HepG2 (cell line): Measurements from ENCODE around the gene ZNF618. TPM values are rescaled to one million over a fixed set of nuclear protein-coding genes. Genes with fewer than 3 reads are reported as not detected.

Experiments
- AHR ChIP-seq: IDR thresholded peaks from 2 replicates; pipeline ENCODE4 v1.6.1; 2018; ENCODE audit warnings: missing genetic modification reagents, missing compliant biosample characterization
- CREM ChIP-seq, 2 experiments: sonication (generic) in 1 of 2; formaldehyde crosslinking in 1 of 2; IDR thresholded peaks; 2 replicates each; pipeline versions ENCODE4 v1.4.0 to v1.6.1; 2016 to 2020; ENCODE audit warnings: antibody characterized with exemption in 1 of 2, mild to moderate bottlenecking in 1 of 2, missing genetic modification reagents in 1 of 2
- ELF1 ChIP-seq: sonication (generic); formaldehyde crosslinking; IDR thresholded peaks from 2 replicates; pipeline ENCODE4 v1.4.0; 2020; ENCODE audit warnings: missing genetic modification reagents
- FOSL2 ChIP-seq: sonication (generic); formaldehyde crosslinking; IDR thresholded peaks from 2 replicates; pipeline ENCODE4 v1.4.0; 2020; ENCODE audit warnings: missing genetic modification reagents
- MAF1 ChIP-seq: sonication (generic); formaldehyde crosslinking; IDR thresholded peaks from 2 replicates; pipeline ENCODE4 v1.5.0; 2020; ENCODE audit warnings: missing genetic modification reagents, borderline replicate concordance
- MAFF ChIP-seq: IDR thresholded peaks from 2 replicates; pipeline ENCODE4 v1.6.1; 2011; ENCODE audit warnings: low read depth, low read length, improper control_type of control experiment
- MBD4 ChIP-seq: IDR thresholded peaks from 2 replicates; pipeline ENCODE4 v1.6.1; 2012; ENCODE audit warnings: low read length, inconsistent platforms, borderline replicate concordance
- MED13 ChIP-seq: sonication (generic); formaldehyde crosslinking; IDR thresholded peaks from 2 replicates; pipeline ENCODE4 v1.5.0; 2020; ENCODE audit warnings: missing genetic modification reagents
- NFRKB ChIP-seq: fragments of 450-650 bp; IDR thresholded peaks from 2 replicates; pipeline ENCODE4 v1.6.1; 2017
- NR2C2 ChIP-seq: sonication (generic); formaldehyde crosslinking; IDR thresholded peaks from 2 replicates; pipeline ENCODE4 v1.4.0; 2020; ENCODE audit warnings: missing genetic modification reagents, mild to moderate bottlenecking, moderate library complexity, borderline replicate concordance
- XRCC5 ChIP-seq: fragments of 200-400 bp; formaldehyde crosslinking; optimal IDR thresholded peaks from 2 replicates; pipeline ENCODE3; 2017; ENCODE audit warnings: mild to moderate bottlenecking, low read length
- ZKSCAN5 ChIP-seq: sonication (generic); formaldehyde crosslinking; IDR thresholded peaks from 2 replicates; pipeline ENCODE4 v1.5.1; 2020; ENCODE audit warnings: mild to moderate bottlenecking, missing genetic modification reagents
- ZNF556 ChIP-seq: sonication (generic); formaldehyde crosslinking; IDR thresholded peaks from 2 replicates; pipeline ENCODE4 v1.4.0; 2020; ENCODE audit warnings: mild to moderate bottlenecking, missing genetic modification reagents, borderline replicate concordance
- ZNF850 ChIP-seq: sonication (generic); formaldehyde crosslinking; conservative IDR thresholded peaks from 2 replicates; pipeline ENCODE4 v1.9.0; 2021; ENCODE audit warnings: mild to moderate bottlenecking, missing genetic modification reagents
- polyA plus RNA-seq, 8 experiments: library from polyadenylated mRNA; depleted of rRNA in 3 of 8; stranded (reverse) in 7 of 8; unstranded in 1 of 8; fragments of >200 nt; fragmentation: Illumina TruSeq in 4 of 8; extraction: Trizol in 4 of 8; gene quantifications; 2 replicates each; pipeline versions ENCODE4 v1.2.1 to v1.2.3, GENCODE V29; 2011 to 2016; ENCODE audit warnings: low read depth in 4 of 8, missing spikeins in 1 of 8, mixed read lengths in 1 of 8; ENCODE audit not compliant: insufficient read depth in 1 of 8
- total RNA-seq, 5 experiments: library from RNA; depleted of rRNA; stranded (reverse); fragments of >200 nt; fragmentation: Illumina TruSeq; extraction: Trizol; gene quantifications; 2 replicates each; pipeline ENCODE4 v1.2.3, GENCODE V29; 2016; ENCODE audit warnings: low read depth in 1 of 5
- TF ChIP-seq, protein P1 (sequence below): sonication (generic); formaldehyde crosslinking; IDR thresholded peaks from 2 replicates; pipeline ENCODE4 v1.4.0; 2020; ENCODE audit warnings: missing genetic modification reagents
- TF ChIP-seq, protein P2 (sequence below), 2 experiments: sonication (generic) in 1 of 2; formaldehyde crosslinking in 1 of 2; IDR thresholded peaks; 2 replicates each; pipeline versions ENCODE4 v1.4.0 to v1.6.1; 2018 to 2020; ENCODE audit warnings: missing genetic modification reagents in 2 of 2, borderline replicate concordance in 1 of 2, low read depth in 1 of 2, mild to moderate bottlenecking in 1 of 2, missing biosample characterization in 1 of 2
- TF ChIP-seq, protein P3 (sequence below): sonication (generic); formaldehyde crosslinking; IDR thresholded peaks from 2 replicates; pipeline ENCODE4 v1.5.1; 2020; ENCODE audit warnings: missing genetic modification reagents, mild to moderate bottlenecking, borderline replicate concordance
- TF ChIP-seq, protein P4 (sequence below): sonication (generic); formaldehyde crosslinking; IDR thresholded peaks from 2 replicates; pipeline ENCODE4 v1.8.0; 2022; ENCODE audit warnings: mild to moderate bottlenecking, missing genetic modification reagents, moderate library complexity
- TF ChIP-seq, protein P5 (sequence below): sonication (generic); formaldehyde crosslinking; IDR thresholded peaks from 2 replicates; pipeline ENCODE4 v1.9.0; 2021; ENCODE audit warnings: missing genetic modification reagents, borderline replicate concordance

Gene ZNF618
- total and polyA plus RNA-seq, 2 of the 13 experiments (the other 11 are each of a cell fraction or from before 2014, with no cell fraction given), result 0.07 TPM

DNA sequence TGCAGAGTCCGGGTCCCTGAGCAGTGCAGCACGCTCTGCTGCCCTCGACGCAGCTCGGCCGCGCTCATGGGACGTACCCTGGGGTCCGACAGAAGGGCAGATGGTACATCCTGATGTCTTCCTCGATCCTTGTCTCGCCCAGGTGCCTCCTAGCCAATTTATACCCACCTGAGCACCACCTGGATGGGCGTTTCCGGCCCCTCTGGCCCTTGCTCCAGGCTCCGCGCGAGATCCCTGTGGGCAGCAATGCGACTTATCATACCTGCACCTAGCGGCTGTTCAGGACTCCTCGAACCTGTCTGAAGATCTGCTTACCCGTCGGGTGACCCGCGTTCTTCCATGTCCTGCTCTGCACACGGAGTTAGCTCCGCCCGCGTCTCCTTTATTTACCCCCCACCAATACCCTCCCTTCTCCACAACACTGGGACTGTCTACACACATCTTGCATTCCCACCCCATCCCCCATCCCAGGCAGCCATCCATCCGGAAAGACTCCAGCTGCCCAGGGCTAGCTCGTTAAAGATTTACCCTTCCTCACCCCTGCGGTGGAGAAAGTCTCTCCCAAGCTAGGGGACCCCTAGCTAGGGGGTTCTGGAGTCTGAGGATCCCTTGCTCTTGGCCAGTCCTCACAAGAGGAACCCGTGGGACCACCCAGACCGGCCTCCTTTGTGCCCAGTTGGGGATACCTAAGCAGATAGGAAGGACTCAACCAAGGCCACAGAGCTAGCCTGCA, 223.0 kb downstream of the ZNF618 start, which contains the start of gene KIF12 (continued):
- TF ChIP-seq, protein P1, sequence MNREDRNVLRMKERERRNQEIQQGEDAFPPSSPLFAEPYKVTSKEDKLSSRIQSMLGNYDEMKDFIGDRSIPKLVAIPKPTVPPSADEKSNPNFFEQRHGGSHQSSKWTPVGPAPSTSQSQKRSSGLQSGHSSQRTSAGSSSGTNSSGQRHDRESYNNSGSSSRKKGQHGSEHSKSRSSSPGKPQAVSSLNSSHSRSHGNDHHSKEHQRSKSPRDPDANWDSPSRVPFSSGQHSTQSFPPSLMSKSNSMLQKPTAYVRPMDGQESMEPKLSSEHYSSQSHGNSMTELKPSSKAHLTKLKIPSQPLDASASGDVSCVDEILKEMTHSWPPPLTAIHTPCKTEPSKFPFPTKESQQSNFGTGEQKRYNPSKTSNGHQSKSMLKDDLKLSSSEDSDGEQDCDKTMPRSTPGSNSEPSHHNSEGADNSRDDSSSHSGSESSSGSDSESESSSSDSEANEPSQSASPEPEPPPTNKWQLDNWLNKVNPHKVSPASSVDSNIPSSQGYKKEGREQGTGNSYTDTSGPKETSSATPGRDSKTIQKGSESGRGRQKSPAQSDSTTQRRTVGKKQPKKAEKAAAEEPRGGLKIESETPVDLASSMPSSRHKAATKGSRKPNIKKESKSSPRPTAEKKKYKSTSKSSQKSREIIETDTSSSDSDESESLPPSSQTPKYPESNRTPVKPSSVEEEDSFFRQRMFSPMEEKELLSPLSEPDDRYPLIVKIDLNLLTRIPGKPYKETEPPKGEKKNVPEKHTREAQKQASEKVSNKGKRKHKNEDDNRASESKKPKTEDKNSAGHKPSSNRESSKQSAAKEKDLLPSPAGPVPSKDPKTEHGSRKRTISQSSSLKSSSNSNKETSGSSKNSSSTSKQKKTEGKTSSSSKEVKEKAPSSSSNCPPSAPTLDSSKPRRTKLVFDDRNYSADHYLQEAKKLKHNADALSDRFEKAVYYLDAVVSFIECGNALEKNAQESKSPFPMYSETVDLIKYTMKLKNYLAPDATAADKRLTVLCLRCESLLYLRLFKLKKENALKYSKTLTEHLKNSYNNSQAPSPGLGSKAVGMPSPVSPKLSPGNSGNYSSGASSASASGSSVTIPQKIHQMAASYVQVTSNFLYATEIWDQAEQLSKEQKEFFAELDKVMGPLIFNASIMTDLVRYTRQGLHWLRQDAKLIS, result no peak
- TF ChIP-seq MAF1, result no peak
- TF ChIP-seq AHR (CRISPR knock-in tag), result 0 out of 2 replicates have a peak, but pooled peaks have one; percentile 63
- TF ChIP-seq MED13, result no peak; the same call in 1 of the 2 replicates
- TF ChIP-seq, protein P2, sequence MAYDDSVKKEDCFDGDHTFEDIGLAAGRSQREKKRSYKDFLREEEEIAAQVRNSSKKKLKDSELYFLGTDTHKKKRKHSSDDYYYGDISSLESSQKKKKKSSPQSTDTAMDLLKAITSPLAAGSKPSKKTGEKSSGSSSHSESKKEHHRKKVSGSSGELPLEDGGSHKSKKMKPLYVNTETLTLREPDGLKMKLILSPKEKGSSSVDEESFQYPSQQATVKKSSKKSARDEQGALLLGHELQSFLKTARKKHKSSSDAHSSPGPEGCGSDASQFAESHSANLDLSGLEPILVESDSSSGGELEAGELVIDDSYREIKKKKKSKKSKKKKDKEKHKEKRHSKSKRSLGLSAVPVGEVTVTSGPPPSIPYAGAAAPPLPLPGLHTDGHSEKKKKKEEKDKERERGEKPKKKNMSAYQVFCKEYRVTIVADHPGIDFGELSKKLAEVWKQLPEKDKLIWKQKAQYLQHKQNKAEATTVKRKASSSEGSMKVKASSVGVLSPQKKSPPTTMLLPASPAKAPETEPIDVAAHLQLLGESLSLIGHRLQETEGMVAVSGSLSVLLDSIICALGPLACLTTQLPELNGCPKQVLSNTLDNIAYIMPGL (CRISPR knock-in tag; IDR thresholded peaks at IDR 0.05; ENCODE audit: borderline replicate concordance in 1 of 2, low read depth in 1 of 2), result 0 out of 4 replicates have a peak, but pooled peaks have one; percentile 14 to 21
- no peak for TF ChIP-seq MAFF
- no peak; the same call in 1 of the 2 replicates for TF ChIP-seq FOSL2
- TF ChIP-seq ZNF556 (CRISPR knock-in tag), result no peak; the same call in 1 of the 2 replicates
- no peak for TF ChIP-seq NFRKB
- TF ChIP-seq ZNF850 (CRISPR knock-in tag), result no peak
- TF ChIP-seq NR2C2 (CRISPR knock-in tag), result no peak
- TF ChIP-seq, protein P3, sequence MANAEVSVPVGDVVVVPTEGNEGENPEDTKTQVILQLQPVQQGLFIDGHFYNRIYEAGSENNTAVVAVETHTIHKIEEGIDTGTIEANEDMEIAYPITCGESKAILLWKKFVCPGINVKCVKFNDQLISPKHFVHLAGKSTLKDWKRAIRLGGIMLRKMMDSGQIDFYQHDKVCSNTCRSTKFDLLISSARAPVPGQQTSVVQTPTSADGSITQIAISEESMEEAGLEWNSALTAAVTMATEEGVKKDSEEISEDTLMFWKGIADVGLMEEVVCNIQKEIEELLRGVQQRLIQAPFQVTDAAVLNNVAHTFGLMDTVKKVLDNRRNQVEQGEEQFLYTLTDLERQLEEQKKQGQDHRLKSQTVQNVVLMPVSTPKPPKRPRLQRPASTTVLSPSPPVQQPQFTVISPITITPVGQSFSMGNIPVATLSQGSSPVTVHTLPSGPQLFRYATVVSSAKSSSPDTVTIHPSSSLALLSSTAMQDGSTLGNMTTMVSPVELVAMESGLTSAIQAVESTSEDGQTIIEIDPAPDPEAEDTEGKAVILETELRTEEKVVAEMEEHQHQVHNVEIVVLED (CRISPR knock-in tag), result no peak
- TF ChIP-seq CREM (IDR thresholded peaks at IDR 0.05), result peak; percentile 44; the same call in 1 of the 2 replicates
- TF ChIP-seq CREM (CRISPR knock-in tag; IDR thresholded peaks at IDR 0.05), result no peak
- no peak for TF ChIP-seq XRCC5
- TF ChIP-seq ELF1 (CRISPR knock-in tag), result peak; percentile 20; the same call in 1 of the 2 replicates
- TF ChIP-seq ZKSCAN5 (CRISPR knock-in tag), result no peak
- TF ChIP-seq, protein P4, sequence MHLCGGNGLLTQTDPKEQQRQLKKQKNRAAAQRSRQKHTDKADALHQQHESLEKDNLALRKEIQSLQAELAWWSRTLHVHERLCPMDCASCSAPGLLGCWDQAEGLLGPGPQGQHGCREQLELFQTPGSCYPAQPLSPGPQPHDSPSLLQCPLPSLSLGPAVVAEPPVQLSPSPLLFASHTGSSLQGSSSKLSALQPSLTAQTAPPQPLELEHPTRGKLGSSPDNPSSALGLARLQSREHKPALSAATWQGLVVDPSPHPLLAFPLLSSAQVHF, result no peak
- TF ChIP-seq MBD4, result no peak
- TF ChIP-seq, protein P5, sequence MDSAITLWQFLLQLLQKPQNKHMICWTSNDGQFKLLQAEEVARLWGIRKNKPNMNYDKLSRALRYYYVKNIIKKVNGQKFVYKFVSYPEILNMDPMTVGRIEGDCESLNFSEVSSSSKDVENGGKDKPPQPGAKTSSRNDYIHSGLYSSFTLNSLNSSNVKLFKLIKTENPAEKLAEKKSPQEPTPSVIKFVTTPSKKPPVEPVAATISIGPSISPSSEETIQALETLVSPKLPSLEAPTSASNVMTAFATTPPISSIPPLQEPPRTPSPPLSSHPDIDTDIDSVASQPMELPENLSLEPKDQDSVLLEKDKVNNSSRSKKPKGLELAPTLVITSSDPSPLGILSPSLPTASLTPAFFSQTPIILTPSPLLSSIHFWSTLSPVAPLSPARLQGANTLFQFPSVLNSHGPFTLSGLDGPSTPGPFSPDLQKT, result no peak
